Esophagus squamous epithelium (tissue), 5 donors: ENCODE measurements around the gene PITRM1. TPM values are rescaled to one million over a fixed set of nuclear protein-coding genes. Genes with fewer than 3 reads are reported as not detected.

Source experiments
- DNase-seq: peaks from one replicate; lab custom pipeline; 2025; lab: John Stamatoyannopoulos, UW
- H3K27ac ChIP-seq, 4 donors: fragments of 200-600 bp; sonication (generic); one replicate each; pipeline ENCODE4 v1.5.1; 2016 to 2019; ENCODE audit warnings: mild to moderate bottlenecking in 1 of 4
- H3K27me3 ChIP-seq, 4 donors: fragments of 200-600 bp; sonication (generic); 1 replicate in 3 of 4; 2 replicates in 1 of 4; pipeline versions ENCODE4 v1.5.1 to v1.6.0; 2017 to 2021; ENCODE audit warnings: antibody characterized with exemption in 1 of 4
- H3K36me3 ChIP-seq, 3 donors: fragments of 200-600 bp; sonication (generic); one replicate each; pipeline ENCODE4 v1.5.1; 2016 to 2019
- H3K4me1 ChIP-seq, 3 donors: fragments of 200-600 bp; sonication (generic); one replicate each; pipeline ENCODE4 v1.5.1; 2017 to 2019
- H3K4me3 ChIP-seq, 4 donors: fragments of 200-600 bp; sonication (generic); 1 replicate in 3 of 4; 2 replicates in 1 of 4; pipeline ENCODE4 v1.5.1; 2016 to 2019; ENCODE audit warnings: mild to moderate bottlenecking in 2 of 4, moderate library complexity in 1 of 4
- H3K9me3 ChIP-seq, 3 donors: fragments of 200-600 bp; sonication (generic); one replicate each; pipeline ENCODE4 v1.5.1; 2016 to 2019
- POLR2A ChIP-seq, 4 donors: fragments of 450-650 bp; IDR thresholded peaks; one replicate each; pipeline ENCODE4 v1.6.1; 2017; ENCODE audit warnings: antibody characterized with exemption in 4 of 4, mild to moderate bottlenecking in 4 of 4, moderate library complexity in 3 of 4
- whole genome bisulfite sequencing, 2 donors: methylation state at CpG; one replicate each; pipeline ENCODE4 v1.1.5; 2018; 5-methylcytosine and 5-hydroxymethylcytosine counted together
- intact Hi-C: fragments of 100-400 bp; cut with DNase I; formaldehyde crosslinking; loops from one replicate; pipeline ENCODE4 v1.15.0; 2022
- total RNA-seq, 4 donors: library from RNA; depleted of rRNA; stranded (reverse); fragments of >200 nt; gene quantifications; one replicate each; pipeline ENCODE4 v1.1.0, GENCODE V29; 2016
- TF ChIP-seq, protein P1 (sequence below), 6 experiments: fragments of 450-650 bp in 4 of 6; fragments of 200-600 bp in 2 of 6; sonication (generic) in 2 of 6; IDR thresholded peaks; one replicate each; pipeline ENCODE4 v1.5.1; 2016 to 2019; ENCODE audit warnings: antibody characterized with exemption in 6 of 6, mild to moderate bottlenecking in 4 of 6, moderate library complexity in 4 of 6
- donor health status: DM: yes; HTN: yes; CAD: no.

The PITRM1 gene
- total RNA-seq, 4 donors from 2014 or later = 59.2 to 72.5 (median 65.9) TPM

DNA sequence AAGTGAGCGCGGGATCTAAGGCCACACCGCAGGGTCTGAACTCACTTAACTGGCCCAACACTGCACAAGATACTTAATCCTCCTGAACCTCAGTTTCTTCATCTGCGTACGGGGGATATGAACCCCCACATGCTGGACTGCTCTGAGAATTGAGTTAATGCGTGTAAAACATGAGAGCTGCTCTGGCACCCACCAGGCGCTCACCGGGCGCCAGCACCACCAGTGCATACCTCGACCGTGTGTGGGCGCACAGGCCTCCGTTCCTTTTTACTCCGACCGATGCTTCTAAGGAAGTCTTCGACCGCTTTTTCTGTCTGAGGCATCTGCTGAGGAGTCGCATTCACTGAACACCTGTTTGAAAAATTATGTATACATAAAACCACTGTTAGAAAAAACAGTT, 27.2 kb downstream of the PITRM1 start:
- peaks cover 0 to 13% (median 0%) of the 10 kb centered on the region in 3 donors for H3K4me1 ChIP-seq
- 97% methylated on average over 18 of the region's 18 CpGs for WGBS, 2 donors
- no peaks in the 10 kb centered on the region for H3K9me3 ChIP-seq
- no peaks in the 10 kb centered on the region for H3K27me3 ChIP-seq
- TF ChIP-seq, protein P1, sequence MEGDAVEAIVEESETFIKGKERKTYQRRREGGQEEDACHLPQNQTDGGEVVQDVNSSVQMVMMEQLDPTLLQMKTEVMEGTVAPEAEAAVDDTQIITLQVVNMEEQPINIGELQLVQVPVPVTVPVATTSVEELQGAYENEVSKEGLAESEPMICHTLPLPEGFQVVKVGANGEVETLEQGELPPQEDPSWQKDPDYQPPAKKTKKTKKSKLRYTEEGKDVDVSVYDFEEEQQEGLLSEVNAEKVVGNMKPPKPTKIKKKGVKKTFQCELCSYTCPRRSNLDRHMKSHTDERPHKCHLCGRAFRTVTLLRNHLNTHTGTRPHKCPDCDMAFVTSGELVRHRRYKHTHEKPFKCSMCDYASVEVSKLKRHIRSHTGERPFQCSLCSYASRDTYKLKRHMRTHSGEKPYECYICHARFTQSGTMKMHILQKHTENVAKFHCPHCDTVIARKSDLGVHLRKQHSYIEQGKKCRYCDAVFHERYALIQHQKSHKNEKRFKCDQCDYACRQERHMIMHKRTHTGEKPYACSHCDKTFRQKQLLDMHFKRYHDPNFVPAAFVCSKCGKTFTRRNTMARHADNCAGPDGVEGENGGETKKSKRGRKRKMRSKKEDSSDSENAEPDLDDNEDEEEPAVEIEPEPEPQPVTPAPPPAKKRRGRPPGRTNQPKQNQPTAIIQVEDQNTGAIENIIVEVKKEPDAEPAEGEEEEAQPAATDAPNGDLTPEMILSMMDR (IDR thresholded peaks at IDR 0.05) = no peak
- no peak for TF ChIP-seq POLR2A (IDR thresholded peaks at IDR 0.05)
- H3K4me3 ChIP-seq = no peak overlapping the region
- no peak overlapping the region for H3K27ac ChIP-seq
- H3K36me3 ChIP-seq = peaks cover 42 to 100% (median 56%) of the 10 kb centered on the region in 3 donors
- intact Hi-C loops = no loop called here
- no peak for DNase-seq

GRCh38 chr10:3143791-3144434, 28.7 kb downstream of the PITRM1 start:
- intact Hi-C loops = no loop called here
- Histone ChIP-seq H3K9me3 (no peaks in the 10 kb centered on the region), H3K4me1 (peaks cover 0 to 24% (median 0%) of the 10 kb centered on the region in 3 donors), H3K27ac (no peak overlapping the region), H3K4me3 (no peak overlapping the region), H3K27me3 (no peaks in the 10 kb centered on the region), H3K36me3 (peaks cover 51 to 100% (median 55%) of the 10 kb centered on the region in 3 donors)
- TF ChIP-seq POLR2A (IDR thresholded peaks at IDR 0.05) = no peak
- TF ChIP-seq, protein P1 (IDR thresholded peaks at IDR 0.05) = no peak
- WGBS, 2 donors = 85 to 91% methylated on average over 7 to 12 of the region's 19 CpGs
- no peak for DNase-seq

GRCh38 chr10:3143366-3143765, 29.2 kb downstream of the PITRM1 start:
- H3K9me3 ChIP-seq = no peaks in the 10 kb centered on the region
- H3K4me3 ChIP-seq = no peak overlapping the region
- intact Hi-C loops = no loop called here
- no peak for DNase-seq
- H3K27ac ChIP-seq = no peak overlapping the region
- H3K27me3 ChIP-seq = no peaks in the 10 kb centered on the region
- WGBS, 2 donors = 91 to 93% methylated on average over 6 to 10 of the region's 17 CpGs
- peaks cover 0 to 24% (median 0%) of the 10 kb centered on the region in 3 donors for H3K4me1 ChIP-seq
- TF ChIP-seq, protein P1 (IDR thresholded peaks at IDR 0.05) = no peak
- no peak for TF ChIP-seq POLR2A (IDR thresholded peaks at IDR 0.05)
- H3K36me3 ChIP-seq = peaks cover 57 to 100% (median 58%) of the 10 kb centered on the region in 3 donors

DNA sequence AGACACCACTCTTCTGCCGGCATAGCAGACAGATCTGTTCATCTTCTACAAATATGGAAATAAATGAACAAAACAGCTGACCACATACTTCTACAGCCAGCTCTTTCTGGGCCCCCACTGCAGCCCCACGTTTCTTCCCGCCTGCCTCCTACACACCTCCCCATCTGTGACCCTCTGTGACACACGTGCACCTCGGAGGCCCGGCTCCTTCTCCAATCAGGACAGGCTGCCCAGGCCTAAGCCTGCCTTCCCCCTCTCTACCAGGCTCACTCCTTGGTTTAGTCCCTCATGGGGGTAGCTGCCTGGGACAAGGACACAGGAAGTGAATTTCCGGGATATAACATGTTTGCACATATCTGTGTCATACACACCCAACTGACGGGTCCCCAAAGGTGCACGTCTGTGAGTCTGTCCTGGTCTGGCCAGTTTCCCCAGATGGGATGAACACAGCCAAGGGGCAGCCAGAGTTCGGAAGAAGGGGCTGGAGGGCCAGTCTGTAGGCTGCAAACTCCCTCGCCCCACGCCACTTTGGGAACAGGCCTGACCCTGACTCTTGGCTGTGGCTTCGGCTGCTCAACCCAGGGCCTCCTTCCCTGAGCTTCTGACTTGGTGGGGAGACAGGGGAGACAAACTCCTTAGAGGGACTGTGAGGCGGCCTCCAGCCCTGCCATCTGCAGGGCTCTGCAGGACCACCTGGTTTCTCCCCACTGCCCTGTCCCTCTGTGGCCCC, 30.3 kb downstream of the PITRM1 start:
- TF ChIP-seq, protein P1 (IDR thresholded peaks at IDR 0.05) = no peak
- no peak for TF ChIP-seq POLR2A (IDR thresholded peaks at IDR 0.05)
- Histone ChIP-seq H3K36me3 (peaks cover 58 to 100% (median 62%) of the 10 kb centered on the region in 3 donors), H3K4me3 (no peak overlapping the region), H3K27me3 (no peaks in the 10 kb centered on the region), H3K4me1 (peaks cover 0 to 32% (median 0%) of the 10 kb centered on the region in 3 donors), H3K9me3 (no peaks in the 10 kb centered on the region), H3K27ac (peak overlapping the region in 2 of 4 donors; percentile 19 to 23)
- no peak for DNase-seq
- 75 to 85% methylated on average over 8 to 10 of the region's 14 CpGs for WGBS, 2 donors
- intact Hi-C loops = no loop called here
